Transverse colon (tissue), 3 donors: ENCODE measurements around the gene ZNF362.

Source experiments
- CTCF ChIP-seq, 5 experiments: fragments of 200-600 bp in 3 of 5; fragments of 450-650 bp in 2 of 5; sonication (generic) in 3 of 5; IDR thresholded peaks; 1 replicate in 2 of 5; 2 replicates in 3 of 5; pipeline ENCODE4 v1.5.1; 2016 to 2017; ENCODE audit warnings: antibody characterized with exemption in 5 of 5, inconsistent platforms in 3 of 5, mild to moderate bottlenecking in 2 of 5, moderate library complexity in 1 of 5
- POLR2A ChIP-seq: fragments of 450-650 bp; IDR thresholded peaks from one replicate; pipeline ENCODE4 v1.6.1; 2016; ENCODE audit warnings: antibody characterized with exemption, mild to moderate bottlenecking, moderate library complexity

- TF ChIP-seq CTCF (IDR thresholded peaks at IDR 0.05) (no peak), POLR2A (no peak)
Measured at GRCh38 chr1:33305016-33305415, 48.7 kb downstream of the ZNF362 start.
